HTR-8/SVneo (cell line): ENCODE results near the gene SUGP2.

Experiments used
- DNase-seq: peaks from one replicate; pipeline ENCODE4 v3.0.0; 2011; ENCODE audit warnings: low spot score, mixed read lengths; ENCODE audit not compliant: insufficient read length
- FAIRE-seq: peaks from 2 replicates; lab custom pipeline; 2011; peaks lifted over from hg19 to GRCh38; lab: Jason Lieb, UNC

The SUGP2 gene

GRCh38 chr19:19033426-19034203 is at the start of gene SUGP2, which contains the start of gene ARMC6:
Gene SUGP2 (minus strand): TSS chr19:19033517. CDS start chr19:19031071, 2,446 bp downstream.
Gene ARMC6 (plus strand): TSS chr19:19033603. CDS start chr19:19034210, 607 bp downstream.
- FAIRE-seq (peak; percentile 57), DNase-seq (peak; percentile 98)

GRCh38 chr19:19081642-19082151 is 48.4 kb upstream of the SUGP2 start:
- FAIRE-seq: no peak
- no peak for DNase-seq

- FAIRE-seq (no peak), DNase-seq (no peak)
Observed at GRCh38 chr19:19079571-19079970, 46.3 kb upstream of the SUGP2 start.

- FAIRE-seq: no peak
- no peak for DNase-seq
Observed at GRCh38 chr19:19078801-19079200, 45.5 kb upstream of the SUGP2 start.

GRCh38 chr19:19077103-19077502 is 43.8 kb upstream of the SUGP2 start:
- no peak for DNase-seq
- no peak for FAIRE-seq

GRCh38 chr19:19076476-19076875 is 43.2 kb upstream of the SUGP2 start:
- no peak for DNase-seq

GRCh38 chr19:19075126-19075525 is 41.8 kb upstream of the SUGP2 start:
- DNase-seq: no peak
- FAIRE-seq: no peak

More at GRCh38 chr19:19076476-19076875, 43.2 kb upstream of the SUGP2 start:
- FAIRE-seq: no peak

- DNase-seq (no peak), FAIRE-seq (peak; percentile 73)
Observed at GRCh38 chr19:19074196-19074882, 41.0 kb upstream of the SUGP2 start.

- DNase-seq (no peak), FAIRE-seq (no peak)
Observed at GRCh38 chr19:19071897-19072296, 38.6 kb upstream of the SUGP2 start.

- no peak for FAIRE-seq
- DNase-seq: no peak
Observed at GRCh38 chr19:19068659-19069654, 35.6 kb upstream of the SUGP2 start.

GRCh38 chr19:19067276-19068072 is 34.2 kb upstream of the SUGP2 start:
- FAIRE-seq: no peak
- no peak for DNase-seq

- FAIRE-seq (no peak), DNase-seq (no peak)
Observed at GRCh38 chr19:19064811-19065745, 31.8 kb upstream of the SUGP2 start.

GRCh38 chr19:19064098-19064722 is 30.9 kb upstream of the SUGP2 start:
- FAIRE-seq (no peak), DNase-seq (peak; percentile 67)

GRCh38 chr19:19063183-19064097 is 30.1 kb upstream of the SUGP2 start, which contains the start of gene SLC25A42:
Gene SLC25A42 (plus strand): TSS chr19:19063994. CDS start chr19:19096125, 32,131 bp downstream.
- DNase-seq: peak; percentile 100
- FAIRE-seq: peak; percentile 95

GRCh38 chr19:19062454-19063182 is 29.3 kb upstream of the SUGP2 start:
- DNase-seq (peak; percentile 61), FAIRE-seq (no peak)

GRCh38 chr19:19061506-19061905 is 28.2 kb upstream of the SUGP2 start:
- FAIRE-seq (no peak), DNase-seq (no peak)
